ENCODE measurements around the gene CLMN. TPM values are rescaled to one million over a fixed set of nuclear protein-coding genes. Genes with fewer than 3 reads are reported as not detected.

The CLMN gene
- total RNA-seq, 1 experiment from 2014 or later = 33.4 TPM

DNA sequence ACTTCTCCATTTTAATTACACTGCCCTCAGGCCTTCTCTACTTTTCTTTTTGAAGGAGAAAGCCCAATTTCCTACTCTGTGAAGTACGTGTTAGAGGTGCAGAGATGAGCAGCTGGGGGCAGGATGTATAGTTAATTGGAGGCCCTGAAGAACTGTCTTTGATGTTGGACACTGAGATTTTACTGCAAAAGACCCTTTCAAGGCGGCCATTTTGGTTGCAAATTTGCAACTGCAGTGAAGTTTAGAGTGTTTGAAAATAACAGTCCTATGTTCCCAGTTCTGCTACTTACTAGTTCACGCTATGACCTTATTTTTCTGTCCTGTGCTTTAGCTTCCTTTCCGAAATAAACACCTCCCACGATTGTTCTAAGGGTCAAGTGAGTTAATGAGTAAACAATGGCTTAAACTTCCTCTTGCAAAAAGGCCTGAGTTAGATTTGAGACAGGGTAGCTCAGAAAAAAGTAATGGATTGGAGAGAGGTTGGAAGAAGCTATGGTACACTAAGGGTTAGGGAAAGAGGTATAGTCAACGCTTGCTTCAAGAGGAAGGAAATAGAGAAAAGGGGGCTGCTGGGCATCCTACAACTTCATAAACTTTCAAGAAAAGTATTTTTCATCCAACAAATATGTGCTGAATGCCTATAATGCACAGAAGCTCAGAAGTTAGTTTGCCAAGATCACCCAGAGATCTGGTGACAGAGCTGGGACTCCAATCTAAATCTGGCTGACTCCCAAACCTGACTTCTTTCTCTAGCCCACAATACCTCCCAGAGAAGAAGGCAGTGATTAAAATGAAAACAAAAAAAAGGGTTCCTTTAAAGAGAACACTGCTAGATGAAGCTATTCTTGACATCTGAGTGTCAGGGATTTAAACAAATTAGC lies 135.9 kb downstream of the CLMN start:
- no peak overlapping the region for H3K4me3 ChIP-seq (replicated peaks in 1 of 2; ENCODE audit: low read depth in 1 of 2, low read length in 2 of 2)
- no peak overlapping the region for H3K4me2 ChIP-seq (ENCODE audit: low read length)
- intact Hi-C loops (cut with micrococcal nuclease) = no loop called here
- ATAC-seq (no peak), DNase-seq (ENCODE audit: low read depth, low spot score) (no peak)
- CTCF ChIA-PET = no interaction called here
- H2AFZ ChIP-seq (ENCODE audit: low read depth, low read length, poor library complexity, severe bottlenecking) = no peak overlapping the region
- POLR2A ChIA-PET = no interaction called here
- TF ChIP-seq TCF7L2 (IDR thresholded peaks at IDR 0.05; ENCODE audit: borderline replicate concordance, extremely low read depth, insufficient read depth, insufficient read length) = no peak
- TF ChIP-seq, protein P1, sequence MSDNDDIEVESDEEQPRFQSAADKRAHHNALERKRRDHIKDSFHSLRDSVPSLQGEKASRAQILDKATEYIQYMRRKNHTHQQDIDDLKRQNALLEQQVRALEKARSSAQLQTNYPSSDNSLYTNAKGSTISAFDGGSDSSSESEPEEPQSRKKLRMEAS (IDR thresholded peaks at IDR 0.05) = no peak
- TF ChIP-seq CEBPB (IDR thresholded peaks at IDR 0.05; ENCODE audit: low read depth) = no peak
- TF ChIP-seq, protein P2, sequence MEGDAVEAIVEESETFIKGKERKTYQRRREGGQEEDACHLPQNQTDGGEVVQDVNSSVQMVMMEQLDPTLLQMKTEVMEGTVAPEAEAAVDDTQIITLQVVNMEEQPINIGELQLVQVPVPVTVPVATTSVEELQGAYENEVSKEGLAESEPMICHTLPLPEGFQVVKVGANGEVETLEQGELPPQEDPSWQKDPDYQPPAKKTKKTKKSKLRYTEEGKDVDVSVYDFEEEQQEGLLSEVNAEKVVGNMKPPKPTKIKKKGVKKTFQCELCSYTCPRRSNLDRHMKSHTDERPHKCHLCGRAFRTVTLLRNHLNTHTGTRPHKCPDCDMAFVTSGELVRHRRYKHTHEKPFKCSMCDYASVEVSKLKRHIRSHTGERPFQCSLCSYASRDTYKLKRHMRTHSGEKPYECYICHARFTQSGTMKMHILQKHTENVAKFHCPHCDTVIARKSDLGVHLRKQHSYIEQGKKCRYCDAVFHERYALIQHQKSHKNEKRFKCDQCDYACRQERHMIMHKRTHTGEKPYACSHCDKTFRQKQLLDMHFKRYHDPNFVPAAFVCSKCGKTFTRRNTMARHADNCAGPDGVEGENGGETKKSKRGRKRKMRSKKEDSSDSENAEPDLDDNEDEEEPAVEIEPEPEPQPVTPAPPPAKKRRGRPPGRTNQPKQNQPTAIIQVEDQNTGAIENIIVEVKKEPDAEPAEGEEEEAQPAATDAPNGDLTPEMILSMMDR (IDR thresholded peaks at IDR 0.05 in 2 of 3, conservative IDR thresholded peaks at IDR 0.05 in 1 of 3; ENCODE audit: borderline replicate concordance in 1 of 3, insufficient read depth in 1 of 3, low read depth in 2 of 3, low read length in 2 of 3) = no peak
- TF ChIP-seq JUND (IDR thresholded peaks at IDR 0.05) = no peak
- no peak for TF ChIP-seq FOSL1 (IDR thresholded peaks at IDR 0.05; ENCODE audit: low read depth)
- no peak for TF ChIP-seq ZFX (IDR thresholded peaks at IDR 0.05)
- TF ChIP-seq RAD21 (IDR thresholded peaks at IDR 0.05; ENCODE audit: low read depth) = no peak
- TF ChIP-seq, protein P3, sequence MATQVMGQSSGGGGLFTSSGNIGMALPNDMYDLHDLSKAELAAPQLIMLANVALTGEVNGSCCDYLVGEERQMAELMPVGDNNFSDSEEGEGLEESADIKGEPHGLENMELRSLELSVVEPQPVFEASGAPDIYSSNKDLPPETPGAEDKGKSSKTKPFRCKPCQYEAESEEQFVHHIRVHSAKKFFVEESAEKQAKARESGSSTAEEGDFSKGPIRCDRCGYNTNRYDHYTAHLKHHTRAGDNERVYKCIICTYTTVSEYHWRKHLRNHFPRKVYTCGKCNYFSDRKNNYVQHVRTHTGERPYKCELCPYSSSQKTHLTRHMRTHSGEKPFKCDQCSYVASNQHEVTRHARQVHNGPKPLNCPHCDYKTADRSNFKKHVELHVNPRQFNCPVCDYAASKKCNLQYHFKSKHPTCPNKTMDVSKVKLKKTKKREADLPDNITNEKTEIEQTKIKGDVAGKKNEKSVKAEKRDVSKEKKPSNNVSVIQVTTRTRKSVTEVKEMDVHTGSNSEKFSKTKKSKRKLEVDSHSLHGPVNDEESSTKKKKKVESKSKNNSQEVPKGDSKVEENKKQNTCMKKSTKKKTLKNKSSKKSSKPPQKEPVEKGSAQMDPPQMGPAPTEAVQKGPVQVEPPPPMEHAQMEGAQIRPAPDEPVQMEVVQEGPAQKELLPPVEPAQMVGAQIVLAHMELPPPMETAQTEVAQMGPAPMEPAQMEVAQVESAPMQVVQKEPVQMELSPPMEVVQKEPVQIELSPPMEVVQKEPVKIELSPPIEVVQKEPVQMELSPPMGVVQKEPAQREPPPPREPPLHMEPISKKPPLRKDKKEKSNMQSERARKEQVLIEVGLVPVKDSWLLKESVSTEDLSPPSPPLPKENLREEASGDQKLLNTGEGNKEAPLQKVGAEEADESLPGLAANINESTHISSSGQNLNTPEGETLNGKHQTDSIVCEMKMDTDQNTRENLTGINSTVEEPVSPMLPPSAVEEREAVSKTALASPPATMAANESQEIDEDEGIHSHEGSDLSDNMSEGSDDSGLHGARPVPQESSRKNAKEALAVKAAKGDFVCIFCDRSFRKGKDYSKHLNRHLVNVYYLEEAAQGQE (IDR thresholded peaks at IDR 0.05; ENCODE audit: low read depth) = no peak
- TF ChIP-seq, protein P4, sequence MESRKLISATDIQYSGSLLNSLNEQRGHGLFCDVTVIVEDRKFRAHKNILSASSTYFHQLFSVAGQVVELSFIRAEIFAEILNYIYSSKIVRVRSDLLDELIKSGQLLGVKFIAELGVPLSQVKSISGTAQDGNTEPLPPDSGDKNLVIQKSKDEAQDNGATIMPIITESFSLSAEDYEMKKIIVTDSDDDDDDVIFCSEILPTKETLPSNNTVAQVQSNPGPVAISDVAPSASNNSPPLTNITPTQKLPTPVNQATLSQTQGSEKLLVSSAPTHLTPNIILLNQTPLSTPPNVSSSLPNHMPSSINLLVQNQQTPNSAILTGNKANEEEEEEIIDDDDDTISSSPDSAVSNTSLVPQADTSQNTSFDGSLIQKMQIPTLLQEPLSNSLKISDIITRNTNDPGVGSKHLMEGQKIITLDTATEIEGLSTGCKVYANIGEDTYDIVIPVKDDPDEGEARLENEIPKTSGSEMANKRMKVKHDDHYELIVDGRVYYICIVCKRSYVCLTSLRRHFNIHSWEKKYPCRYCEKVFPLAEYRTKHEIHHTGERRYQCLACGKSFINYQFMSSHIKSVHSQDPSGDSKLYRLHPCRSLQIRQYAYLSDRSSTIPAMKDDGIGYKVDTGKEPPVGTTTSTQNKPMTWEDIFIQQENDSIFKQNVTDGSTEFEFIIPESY (IDR thresholded peaks at IDR 0.05; ENCODE audit: extremely low read depth, insufficient replicate concordance, low read length) = no peak
- no peak for TF ChIP-seq EGR1 (IDR thresholded peaks at IDR 0.05; ENCODE audit: low read depth)
- TF ChIP-seq EZH2phosphoT487 (IDR thresholded peaks at IDR 0.05; ENCODE audit: borderline replicate concordance) = no peak
- no peak for TF ChIP-seq POLR2AphosphoS5 (IDR thresholded peaks at IDR 0.05; ENCODE audit: low read depth, low read length)
- TF ChIP-seq SRF (IDR thresholded peaks at IDR 0.05; ENCODE audit: low read depth) = no peak
- no peak for TF ChIP-seq YY1 (IDR thresholded peaks at IDR 0.05; ENCODE audit: extremely low read depth, insufficient replicate concordance, low read depth, low read length)
- no peak for TF ChIP-seq ATF3 (IDR thresholded peaks at IDR 0.05)
- no peaks in the 10 kb centered on the region for H3K27me3 ChIP-seq (ENCODE audit: insufficient read depth, low read length)
- H3K79me2 ChIP-seq (ENCODE audit: insufficient read depth, low read length) = no peaks in the 10 kb centered on the region
- no peaks in the 10 kb centered on the region for H4K20me1 ChIP-seq (ENCODE audit: insufficient read depth)
- no peaks in the 10 kb centered on the region for H3K4me1 ChIP-seq (ENCODE audit: control insufficient read depth in 1 of 2, insufficient read depth in 2 of 2, low read length in 2 of 2)
- no peak overlapping the region for H3K9ac ChIP-seq (ENCODE audit: low read length)
- no TSS peak for BruUV-seq (replicated peaks)
- RAD21 ChIA-PET (ENCODE audit: low non-redundant PET in 1 of 2, low total read pairs in 2 of 2, uncharacterized antibody in 2 of 2, unreplicated experiment in 2 of 2) = no interaction called here
- no peak overlapping the region for H3K27ac ChIP-seq (ENCODE audit: low read depth, low read length)
- H3K9me3 ChIP-seq (ENCODE audit: control insufficient read depth in 1 of 2, insufficient read depth in 1 of 2, low read depth in 1 of 2, low read length in 2 of 2) = no peaks in the 10 kb centered on the region
- no peaks in the 10 kb centered on the region for H3K36me3 ChIP-seq (ENCODE audit: control insufficient read depth in 1 of 2, insufficient read depth in 2 of 2, low read length in 2 of 2)
- H3K9me2 ChIP-seq (ENCODE audit: insufficient read depth) = no peaks in the 10 kb centered on the region
